Chondrocyte (in vitro differentiated cells): ENCODE data around the gene NETO1. TPM values are rescaled to one million over a fixed set of nuclear protein-coding genes. Genes with fewer than 3 reads are reported as not detected.

Source experiments
- DNase-seq: peaks from one replicate; pipeline ENCODE4 v3.0.0; 2021; ENCODE audit warnings: mixed read lengths, low spot score
- H3K27ac Mint-ChIP-seq: one replicate; pipeline ENCODE4 v1.8.0; 2021; ENCODE audit warnings: mild to moderate bottlenecking, moderate library complexity, mixed read lengths; ENCODE audit not compliant: unreplicated experiment
- H3K27me3 Mint-ChIP-seq: 2 replicates; pipeline ENCODE4 v1.8.0; 2021; ENCODE audit warnings: low read depth, mixed read lengths
- H3K36me3 Mint-ChIP-seq: 2 replicates; pipeline ENCODE4 v1.8.0; 2021; ENCODE audit warnings: low read depth, mixed read lengths
- H3K4me1 Mint-ChIP-seq: 2 replicates; pipeline ENCODE4 v1.8.0; 2021; ENCODE audit warnings: low read depth, mild to moderate bottlenecking, mixed read lengths
- H3K4me3 Mint-ChIP-seq: one replicate; pipeline ENCODE4 v1.8.0; 2021; ENCODE audit warnings: mild to moderate bottlenecking, moderate library complexity, mixed read lengths; ENCODE audit not compliant: unreplicated experiment
- H3K9me3 Mint-ChIP-seq: 2 replicates; pipeline ENCODE4 v1.8.0; 2021; ENCODE audit warnings: low read depth, mixed read lengths
- CTCF ChIP-seq: fragments of 200-600 bp; sonication (generic); IDR thresholded peaks from 2 replicates; pipeline ENCODE4 v1.5.0; 2021; ENCODE audit warnings: antibody characterized with exemption, mild to moderate bottlenecking, moderate library complexity
- total RNA-seq: library from RNA; stranded (reverse); gene quantifications from 3 replicates; pipeline ENCODE4 v1.2.1, GENCODE V29; 2021

Gene NETO1
- total RNA-seq, 1 donor from 2014 or later = not detected

DNA sequence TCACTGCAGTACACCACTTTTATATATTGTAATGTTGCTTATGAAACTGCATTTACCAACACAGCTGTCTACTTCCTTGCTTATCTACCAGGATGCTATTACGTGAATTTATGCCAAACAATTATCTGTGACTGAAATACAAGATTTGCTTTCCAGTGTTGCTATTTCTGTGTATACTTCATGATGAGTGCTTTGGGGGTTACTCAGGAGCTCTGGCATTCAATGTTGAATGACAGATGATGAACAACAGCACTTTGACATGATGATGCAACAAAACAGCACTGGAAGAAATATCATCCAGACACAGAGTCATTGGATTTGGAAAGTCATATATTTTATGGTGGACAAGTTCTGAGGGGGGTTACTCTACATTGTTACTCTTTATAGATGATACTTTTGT, 125.8 kb downstream of the NETO1 start:
- Mint-ChIP-seq H3K9me3 (no peaks in the 10 kb centered on the region), H3K4me1 (no peaks in the 10 kb centered on the region), H3K27me3 (no peaks in the 10 kb centered on the region), H3K27ac (no peak overlapping the region), H3K36me3 (no peaks in the 10 kb centered on the region), H3K4me3 (no peak overlapping the region)
- TF ChIP-seq CTCF = no peak
- DNase-seq = no peak

GRCh38 chr18:72738136-72738535, 129.7 kb downstream of the NETO1 start:
- Mint-ChIP-seq H3K36me3 (no peaks in the 10 kb centered on the region), H3K27me3 (no peaks in the 10 kb centered on the region), H3K9me3 (no peaks in the 10 kb centered on the region), H3K4me1 (no peaks in the 10 kb centered on the region), H3K4me3 (no peak overlapping the region), H3K27ac (no peak overlapping the region)
- no peak for TF ChIP-seq CTCF
- no peak for DNase-seq

- TF ChIP-seq CTCF = no peak
- Mint-ChIP-seq H3K4me1 (no peaks in the 10 kb centered on the region), H3K27ac (no peak overlapping the region), H3K9me3 (peaks cover 25% of the 10 kb centered on the region), H3K27me3 (no peaks in the 10 kb centered on the region), H3K36me3 (no peaks in the 10 kb centered on the region), H3K4me3 (no peak overlapping the region)
- DNase-seq = no peak
Observed at GRCh38 chr18:72727776-72728175, 140.0 kb downstream of the NETO1 start.

DNA sequence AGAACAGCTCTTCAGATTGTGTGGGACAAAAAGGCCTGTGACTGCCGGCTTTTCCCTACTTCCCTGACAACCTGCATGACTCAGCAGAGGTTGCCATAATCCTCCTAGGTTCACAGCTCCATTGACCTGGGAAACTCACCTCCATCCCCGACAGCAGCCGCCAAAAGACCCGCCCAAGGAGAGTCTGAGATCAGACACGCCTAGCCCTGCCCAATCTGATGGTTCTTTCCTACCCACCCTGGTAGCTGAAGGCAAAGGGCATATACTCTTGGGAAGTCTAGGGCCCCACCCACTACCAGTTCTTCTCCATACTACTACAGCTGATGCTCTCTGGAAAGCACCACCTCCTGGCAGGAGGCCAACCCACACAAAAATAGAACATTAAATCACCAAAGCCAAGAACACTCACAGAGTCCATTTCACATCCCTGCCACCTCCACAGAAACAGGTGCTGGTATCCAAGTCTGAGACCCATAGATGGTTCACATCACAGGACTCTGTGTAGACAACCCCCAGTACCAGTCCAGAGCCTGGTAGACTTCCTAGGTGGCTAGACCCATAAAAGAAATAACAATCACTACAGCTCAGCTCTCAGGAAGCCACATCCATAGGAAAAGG, 140.6 kb downstream of the NETO1 start:
- no peak overlapping the region for H3K4me3 Mint-ChIP-seq
- no peak for TF ChIP-seq CTCF
- no peaks in the 10 kb centered on the region for H3K4me1 Mint-ChIP-seq
- peaks cover 25% of the 10 kb centered on the region for H3K9me3 Mint-ChIP-seq
- DNase-seq = no peak
- no peaks in the 10 kb centered on the region for H3K36me3 Mint-ChIP-seq
- H3K27me3 Mint-ChIP-seq = no peaks in the 10 kb centered on the region
- H3K27ac Mint-ChIP-seq = no peak overlapping the region

- Mint-ChIP-seq H3K27ac (no peak overlapping the region), H3K4me1 (no peaks in the 10 kb centered on the region), H3K9me3 (peaks cover 25% of the 10 kb centered on the region), H3K4me3 (no peak overlapping the region), H3K36me3 (no peaks in the 10 kb centered on the region), H3K27me3 (no peaks in the 10 kb centered on the region)
- TF ChIP-seq CTCF = no peak
- DNase-seq = no peak
Observed at GRCh38 chr18:72726201-72726600, 141.6 kb downstream of the NETO1 start.
